H1 (cell line): ENCODE data around the gene ADH1B. TPM values are rescaled to one million over a fixed set of nuclear protein-coding genes. Genes with fewer than 3 reads are reported as not detected.
"Not testable (repeated sequence)": the region's sequence is repeated elsewhere in the genome, so short reads cannot be mapped to it uniquely, and the experiment has no call there.

Experiments used
- CTCF ChIA-PET: fragments of 300-600 bp; sonication (Branson Sonifier 250); formaldehyde crosslinking; loops from one replicate; lab custom pipeline; 2021; ENCODE audit not compliant: partially characterized antibody; lab: Charles Lee
- POLR2A ChIA-PET: fragments of 300-600 bp; sonication (Branson Sonifier 250); formaldehyde crosslinking; loops from one replicate; lab custom pipeline; 2021; ENCODE audit warnings: inconsistent platforms; ENCODE audit not compliant: partially characterized antibody; lab: Charles Lee
- DNase-seq, 2 experiments: peaks; one replicate each; pipeline versions ENCODE4 v3.0.0 to v3.0.0-alpha.2; 2010 to 2022; ENCODE audit warnings: low spot score in 2 of 2, low read depth in 1 of 2, mixed read lengths in 1 of 2
- FAIRE-seq: peaks from 2 replicates; lab custom pipeline; 2011; peaks lifted over from hg19 to GRCh38; lab: Jason Lieb, UNC
- H2AFZ ChIP-seq: 2 replicates; pipeline ENCODE4 v1.8.1; 2012; ENCODE audit warnings: low read length, inconsistent platforms
- H2AK5ac ChIP-seq: 2 replicates; pipeline ENCODE4 v1.6.1; 2013; ENCODE audit warnings: low read depth, low read length
- H2BK120ac ChIP-seq: replicated peaks from 2 replicates; pipeline ENCODE3; 2013; ENCODE audit warnings: low read depth, low read length, inconsistent platforms
- H2BK12ac ChIP-seq: 2 replicates; pipeline ENCODE4 v1.6.1; 2013; ENCODE audit warnings: low read depth, low read length
- H2BK15ac ChIP-seq: 2 replicates; pipeline ENCODE4 v1.6.1; 2013; ENCODE audit warnings: low read length
- H2BK20ac ChIP-seq: 2 replicates; pipeline ENCODE4 v1.6.1; 2013; ENCODE audit warnings: low read length
- H2BK5ac ChIP-seq: 2 replicates; pipeline ENCODE4 v1.6.1; 2013; ENCODE audit warnings: low read depth, low read length
- H3K14ac ChIP-seq: 2 replicates; pipeline ENCODE4 v1.6.1; 2013; ENCODE audit warnings: inconsistent platforms; ENCODE audit not compliant: insufficient read length
- H3K18ac ChIP-seq: 2 replicates; pipeline ENCODE4 v1.6.1; 2013; ENCODE audit warnings: low read length; ENCODE audit errors: extremely low read depth
- H3K23ac ChIP-seq: 2 replicates; pipeline ENCODE4 v1.6.1; 2013; ENCODE audit warnings: inconsistent platforms; ENCODE audit not compliant: insufficient read length
- H3K23me2 ChIP-seq: 2 replicates; pipeline ENCODE4 v1.6.1; 2013; ENCODE audit warnings: low read depth, low read length
- H3K27ac ChIP-seq: 2 replicates; pipeline ENCODE4 v1.6.1; 2011; ENCODE audit warnings: low read depth, low read length, inconsistent platforms
- H3K27me3 ChIP-seq, 4 experiments: replicated peaks in 1 of 4; 1 replicate in 1 of 4; 2 replicates in 3 of 4; pipeline versions ENCODE4 v1.6.1 to v1.8.1; 2011 to 2013; ENCODE audit warnings: low read length in 3 of 4, mild to moderate bottlenecking in 3 of 4, inconsistent platforms in 2 of 4, mixed read lengths in 2 of 4, moderate library complexity in 1 of 4; ENCODE audit not compliant: control insufficient read depth in 3 of 4, insufficient read depth in 3 of 4; ENCODE audit errors: extremely low read depth in 1 of 4
- H3K36me3 ChIP-seq, 4 experiments: 2 replicates each; pipeline versions ENCODE4 v1.6.1 to v1.8.1; 2011 to 2013; ENCODE audit warnings: mild to moderate bottlenecking in 4 of 4, low read length in 3 of 4, moderate library complexity in 2 of 4, control low read depth in 1 of 4, inconsistent platforms in 1 of 4; ENCODE audit not compliant: insufficient read depth in 4 of 4, control insufficient read depth in 2 of 4
- H3K4ac ChIP-seq: replicated peaks from 2 replicates; pipeline ENCODE3; 2013; ENCODE audit warnings: low read length, low read depth, mixed read lengths, inconsistent platforms; ENCODE audit not compliant: insufficient read length
- H3K4me1 ChIP-seq, 4 experiments: replicated peaks in 1 of 4; 1 replicate in 1 of 4; 2 replicates in 3 of 4; pipeline versions ENCODE4 v1.6.1 to v1.8.1; 2011 to 2013; ENCODE audit warnings: low read length in 3 of 4, inconsistent platforms in 2 of 4, mixed read lengths in 1 of 4; ENCODE audit not compliant: insufficient read depth in 4 of 4, control insufficient read depth in 3 of 4
- H3K4me2 ChIP-seq, 2 experiments: 2 replicates each; pipeline versions ENCODE4 v1.6.1 to v1.8.1; 2011 to 2013; ENCODE audit warnings: low read depth in 2 of 2, low read length in 2 of 2, control low read depth in 1 of 2, inconsistent platforms in 1 of 2, mild to moderate bottlenecking in 1 of 2; ENCODE audit not compliant: insufficient read depth in 1 of 2
- H3K4me3 ChIP-seq, 4 experiments: fragments of 200-600, 300-600 bp in 1 of 4; sonication (generic), shearing (Covaris generic), sonication (Bioruptor Twin) in 1 of 4; 2 replicates each; pipeline versions ENCODE4 v1.5.1 to v1.8.1; 2011 to 2016; ENCODE audit warnings: low read length in 4 of 4, low read depth in 3 of 4, control low read depth in 2 of 4, inconsistent platforms in 2 of 4, mild to moderate bottlenecking in 2 of 4, mixed read lengths in 1 of 4, moderate library complexity in 1 of 4; ENCODE audit not compliant: insufficient read depth in 2 of 4; ENCODE audit errors: extremely low read depth in 1 of 4
- H3K56ac ChIP-seq: replicated peaks from 2 replicates; pipeline ENCODE3; 2013; ENCODE audit warnings: low read depth, mild to moderate bottlenecking, mixed read lengths, low read length, inconsistent platforms; ENCODE audit not compliant: insufficient read length
- H3K79me1 ChIP-seq: 2 replicates; pipeline ENCODE4 v1.6.1; 2013; ENCODE audit warnings: low read depth, low read length, control low read depth
- H3K79me2 ChIP-seq, 2 experiments: 2 replicates each; pipeline versions ENCODE4 v1.6.1 to v1.8.1; 2012 to 2013; ENCODE audit warnings: low read length in 2 of 2, mild to moderate bottlenecking in 2 of 2, inconsistent platforms in 1 of 2; ENCODE audit not compliant: insufficient read depth in 2 of 2, control insufficient read depth in 1 of 2
- H3K9ac ChIP-seq, 4 experiments: replicated peaks in 1 of 4; 1 replicate in 1 of 4; 2 replicates in 3 of 4; pipeline versions ENCODE4 v1.6.1 to v1.8.1; 2011 to 2013; ENCODE audit warnings: low read depth in 3 of 4, low read length in 3 of 4, control low read depth in 2 of 4, mild to moderate bottlenecking in 2 of 4, moderate library complexity in 2 of 4, inconsistent platforms in 1 of 4; ENCODE audit errors: extremely low read depth in 1 of 4
- H3K9me3 ChIP-seq, 2 experiments: 2 replicates each; pipeline versions ENCODE4 v1.6.1 to v1.8.1; 2012 to 2013; ENCODE audit warnings: mild to moderate bottlenecking in 2 of 2, moderate library complexity in 2 of 2, control low read depth in 1 of 2, inconsistent platforms in 1 of 2, low read depth in 1 of 2, low read length in 1 of 2, mixed read lengths in 1 of 2; ENCODE audit not compliant: insufficient read depth in 2 of 2
- H4K20me1 ChIP-seq, 2 experiments: replicated peaks in 1 of 2; 2 replicates each; pipeline versions ENCODE3 to v1.8.1; 2011 to 2013; ENCODE audit warnings: inconsistent platforms in 2 of 2, low read length in 2 of 2, mild to moderate bottlenecking in 1 of 2; ENCODE audit not compliant: insufficient read depth in 2 of 2, control insufficient read depth in 1 of 2
- H4K5ac ChIP-seq: 2 replicates; pipeline ENCODE4 v1.6.1; 2013; ENCODE audit warnings: low read length, low read depth, mixed read lengths, inconsistent platforms; ENCODE audit not compliant: insufficient read length
- H4K8ac ChIP-seq: 2 replicates; pipeline ENCODE4 v1.8.0; 2013; ENCODE audit warnings: mild to moderate bottlenecking, moderate library complexity, low read length, inconsistent platforms; ENCODE audit not compliant: insufficient read depth; ENCODE audit errors: extremely low read depth
- H4K91ac ChIP-seq: replicated peaks from 2 replicates; pipeline ENCODE3; 2013; ENCODE audit warnings: low read length, mixed read lengths, inconsistent platforms; ENCODE audit not compliant: insufficient read length
- ASH2L ChIP-seq: fragments of 200-600, 300-600 bp; sonication (generic); IDR thresholded peaks from one replicate; pipeline ENCODE4 v1.7.1; 2017; ENCODE audit warnings: low read length
- BACH1 ChIP-seq: IDR thresholded peaks from 2 replicates; pipeline ENCODE4 v1.6.1; 2012; ENCODE audit warnings: low read length, improper control_type of control experiment
- CHD2 ChIP-seq: IDR thresholded peaks from 2 replicates; pipeline ENCODE4 v1.6.1; 2012; ENCODE audit warnings: low read length, improper control_type of control experiment
- WGBS, 2 experiments: shearing (Covaris generic) in 1 of 2; methylation state at CpG; one replicate each; pipeline versions ENCODE4 v1.1.6 to v1.1.7; 2013 to 2015; ENCODE audit warnings: low lambda C conversion rate in 2 of 2, mixed read lengths in 2 of 2, inconsistent platforms in 1 of 2, low coverage in 1 of 2, missing lambda C conversion rate in 1 of 2; ENCODE audit not compliant: insufficient replicate concordance in 2 of 2, insufficient coverage in 1 of 2, insufficient read length in 1 of 2; ENCODE audit errors: extremely low coverage in 1 of 2, missing lambda C conversion rate in 1 of 2; 5-methylcytosine and 5-hydroxymethylcytosine counted together
- polyA plus RNA-seq, 7 experiments: library from polyadenylated mRNA; depleted of rRNA in 3 of 7; stranded (reverse) in 5 of 7; unstranded in 2 of 7; fragments of >200 nt in 5 of 7; fragments of 200-250 nt in 2 of 7; gene quantifications; 1 replicate in 5 of 7; 2 replicates in 1 of 7; 4 replicates in 1 of 7; pipeline versions ENCODE4 v1.2.1 to v1.2.3, GENCODE V29; 2011 to 2013; ENCODE audit warnings: missing spikeins in 2 of 7, mixed read lengths in 2 of 7
- total RNA-seq: library from RNA; stranded (reverse); fragmentation: NEBNext Ultra II Directional; extraction: Animal tissue kit (Norgen Biotek cat#: 25700); gene quantifications from 2 replicates; pipeline ENCODE4 v1.2.1, GENCODE V29; 2021

ADH1B gene
- total and polyA plus RNA-seq, 2 of the 8 experiments (the other 6 are each of a cell fraction or from before 2014, with no cell fraction given) = not detected

- TF ChIP-seq BACH1 (no peak), ASH2L (no peak), CHD2 (no peak)
- TF ChIP-seq, all 59 proteins: peak for 0
Observed at GRCh38 chr4:99323756-99324155, 2.6 kb upstream of the ADH1B start (continued).

DNA sequence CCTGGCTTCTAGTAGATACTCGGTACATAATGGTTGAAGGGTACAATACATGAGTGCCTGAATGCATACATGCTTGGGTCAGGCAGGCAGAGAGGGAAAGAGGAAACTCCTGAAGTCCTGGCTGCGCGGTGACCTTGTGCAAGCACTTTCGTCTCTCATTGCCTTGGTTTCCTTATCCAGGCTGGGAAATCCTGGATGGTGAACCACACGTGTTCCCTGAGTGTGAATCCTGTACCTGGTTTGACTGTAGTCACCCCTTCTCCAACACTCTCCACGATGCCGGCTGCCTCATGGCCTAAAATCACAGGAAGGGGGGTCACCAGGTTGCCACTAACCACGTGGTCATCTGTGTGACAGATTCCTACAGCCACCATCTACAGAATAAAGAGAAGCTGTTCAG is 3.4 kb downstream of the ADH1B start:
- not testable (repeated sequence) for FAIRE-seq

More for the DNA sequence above, 3.4 kb downstream of the ADH1B start:
- H2AK5ac ChIP-seq, H3K23me2 ChIP-seq, H3K4me3 ChIP-seq, H3K4ac ChIP-seq, H4K91ac ChIP-seq, DNase-seq, H2BK120ac ChIP-seq, H2BK12ac ChIP-seq, H2BK5ac ChIP-seq, H2BK15ac ChIP-seq, H3K14ac ChIP-seq, H4K5ac ChIP-seq, H3K9me3 ChIP-seq, H3K4me2 ChIP-seq, H3K36me3 ChIP-seq, H3K9ac ChIP-seq, H3K56ac ChIP-seq, H3K27me3 ChIP-seq, H3K27ac ChIP-seq, H3K79me2 ChIP-seq, POLR2A ChIA-PET, H3K4me1 ChIP-seq, H3K18ac ChIP-seq, H3K23ac ChIP-seq, H3K79me1 ChIP-seq, H4K8ac ChIP-seq, CTCF ChIA-PET, H2BK20ac ChIP-seq, H4K20me1 ChIP-seq: not testable (repeated sequence)
- peak overlapping the region; percentile 28 for H2AFZ ChIP-seq
- 86% methylated on average over 8 of the region's 8 CpGs; no CpG with 5 or more reads in 1 of the 2 experiments for WGBS, 2 experiments
